HG02885 (cell line): ENCODE measurements around the gene SNAP47.

ENCODE experiments used
- ATAC-seq: cut with Tn5 transposase; IDR thresholded peaks from one replicate; pipeline ENCODE4 v1.9.1; 2021; ENCODE audit warnings: mild to moderate bottlenecking; ENCODE audit not compliant: unreplicated experiment, poor library complexity

The SNAP47 gene

DNA sequence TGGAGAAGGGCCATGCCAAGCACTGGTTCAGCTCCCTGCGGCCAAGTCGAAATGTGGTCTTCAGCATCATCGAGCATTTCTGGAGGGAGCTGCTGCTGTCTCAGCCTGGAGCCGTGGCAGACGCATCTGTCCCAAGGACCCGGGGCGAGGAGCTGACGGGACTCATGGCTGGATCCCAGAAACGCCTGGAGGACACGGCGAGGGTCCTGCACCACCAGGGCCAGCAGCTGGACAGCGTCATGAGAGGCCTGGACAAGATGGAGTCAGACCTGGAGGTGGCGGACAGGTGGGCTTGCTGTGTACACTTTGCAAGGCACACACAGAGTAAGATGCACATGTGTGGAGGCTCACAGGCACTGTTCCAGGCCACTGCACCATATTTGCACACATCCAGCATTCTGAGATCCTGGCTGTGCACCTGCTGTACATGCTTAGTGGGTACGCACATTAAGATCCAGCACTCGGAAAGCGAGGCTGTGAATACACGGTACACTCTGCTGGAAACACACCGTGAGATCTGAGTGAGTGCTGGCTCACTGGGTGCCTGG lies 12.8 kb downstream of the SNAP47 start:
- ATAC-seq: no peak

DNA sequence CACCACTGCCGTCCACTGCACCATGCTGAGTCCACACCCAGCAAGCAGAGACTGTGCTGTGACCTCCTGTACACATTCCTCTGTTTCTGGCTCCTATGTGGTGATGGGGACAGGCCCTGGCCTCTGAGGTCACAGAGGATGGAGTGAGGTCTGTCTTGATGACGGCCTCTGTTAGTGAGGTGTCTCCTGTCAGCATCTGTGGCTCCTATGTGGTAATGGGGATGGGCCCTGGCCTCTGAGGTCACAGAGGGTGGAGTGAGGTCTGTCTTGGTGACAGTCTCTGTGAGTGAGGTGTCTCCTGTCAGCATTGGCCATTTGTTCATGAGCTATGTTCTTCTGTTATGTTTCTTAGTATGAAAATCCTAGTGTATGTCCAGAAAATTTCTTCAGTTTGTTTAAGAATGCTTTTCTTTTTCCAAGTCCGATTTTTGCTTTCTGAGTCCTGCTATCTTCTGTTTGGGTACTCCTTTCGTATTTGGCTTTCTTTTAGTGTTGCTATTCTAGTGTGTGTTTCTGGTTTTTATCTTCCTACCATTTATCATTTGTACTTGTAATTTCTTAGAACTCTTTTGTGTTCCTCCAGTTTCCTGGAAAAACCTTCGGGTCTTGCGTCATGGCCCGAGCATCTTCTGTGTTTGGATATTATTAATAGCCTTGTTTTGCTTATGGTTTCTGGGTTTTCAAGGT lies 13.4 kb downstream of the SNAP47 start:
- no peak for ATAC-seq

GRCh38 chr1:227749225-227749624 lies 14.0 kb downstream of the SNAP47 start:
- no peak for ATAC-seq

DNA sequence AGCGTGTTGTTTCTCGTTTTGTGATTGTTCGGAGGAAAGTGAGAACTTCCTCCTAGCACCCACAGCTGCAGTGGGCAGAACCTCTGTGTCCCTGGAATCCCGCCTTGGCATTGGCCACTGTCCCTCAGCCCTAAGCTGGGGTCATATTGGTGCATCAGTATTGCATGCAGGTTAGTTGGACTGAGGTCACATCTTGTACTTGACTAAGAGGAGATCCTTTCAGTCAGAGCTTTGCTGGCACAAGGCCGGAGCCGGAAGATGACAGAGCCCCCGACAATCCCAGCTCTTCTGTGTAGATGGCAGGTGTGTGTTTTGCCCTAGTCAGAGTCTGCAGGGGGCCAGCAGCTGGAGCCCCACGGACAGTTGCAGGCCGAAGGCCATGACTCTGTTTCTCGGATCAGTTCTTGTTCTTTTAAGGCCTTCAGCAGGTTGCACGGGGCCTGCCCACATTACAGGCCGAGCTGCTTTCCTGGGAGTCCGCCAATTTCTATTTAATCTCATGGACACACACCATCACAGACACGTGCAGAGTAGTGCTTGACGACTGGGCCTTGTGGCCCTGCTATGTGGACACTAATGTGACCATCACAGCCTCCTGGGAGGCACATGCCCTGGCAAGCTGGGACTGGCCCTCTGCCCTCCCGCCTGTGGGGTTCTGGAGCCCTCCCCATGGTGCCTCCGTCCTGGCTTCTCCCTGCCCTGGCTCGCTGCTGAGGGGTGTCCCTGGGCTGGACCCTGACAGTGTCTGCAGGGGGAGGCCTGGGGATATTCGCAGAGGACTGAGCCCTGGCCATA lies 14.9 kb downstream of the SNAP47 start:
- ATAC-seq: no peak

- no peak for ATAC-seq
Observed at GRCh38 chr1:227753999-227754711, 18.9 kb downstream of the SNAP47 start.

- ATAC-seq: no peak
Observed at GRCh38 chr1:227754958-227755357, 19.7 kb downstream of the SNAP47 start.

DNA sequence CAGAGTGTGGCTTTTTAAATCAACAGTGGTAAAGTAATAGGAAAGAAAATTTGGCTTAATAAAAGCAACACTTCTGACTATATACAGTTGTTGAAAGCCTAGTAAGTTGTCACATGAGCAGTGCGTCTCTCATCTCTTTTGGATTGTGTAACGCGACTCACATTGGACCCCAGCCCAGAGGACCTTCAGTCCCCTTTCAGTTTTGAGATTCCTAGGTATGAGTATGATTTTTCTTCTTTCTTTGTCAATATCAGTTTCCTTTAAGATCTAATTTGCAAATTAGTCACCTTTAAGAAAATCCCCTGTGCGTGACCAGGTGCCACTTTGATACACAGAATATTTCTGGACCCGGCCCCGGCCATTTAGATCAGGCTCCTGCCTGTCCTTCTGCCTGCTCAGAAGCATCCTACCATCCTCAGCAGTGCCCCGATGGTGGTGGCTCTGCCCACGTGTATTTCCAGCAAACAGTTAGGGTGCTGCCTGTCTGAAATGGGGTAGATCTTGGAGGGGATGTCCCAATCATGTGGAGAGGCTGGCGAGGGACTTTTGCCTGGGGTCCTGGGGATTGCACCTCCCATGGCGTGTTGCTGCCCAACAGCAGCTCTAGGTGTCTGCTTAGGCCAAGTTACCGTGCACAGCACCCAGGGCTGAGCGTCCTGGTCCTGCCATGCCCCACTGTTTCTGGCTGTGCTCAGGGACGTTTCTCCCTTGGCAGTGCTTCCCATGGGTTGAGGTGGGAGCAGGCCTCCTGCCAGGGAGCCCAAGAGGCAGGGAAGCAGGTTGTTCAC lies 21.1 kb downstream of the SNAP47 start:
- ATAC-seq: no peak

GRCh38 chr1:227757781-227758180 lies 22.5 kb downstream of the SNAP47 start:
- no peak for ATAC-seq

- peak; percentile 65 for ATAC-seq
Observed at GRCh38 chr1:227758366-227758765, 23.1 kb downstream of the SNAP47 start.

GRCh38 chr1:227759341-227760300 lies 24.4 kb downstream of the SNAP47 start:
- no peak for ATAC-seq

DNA sequence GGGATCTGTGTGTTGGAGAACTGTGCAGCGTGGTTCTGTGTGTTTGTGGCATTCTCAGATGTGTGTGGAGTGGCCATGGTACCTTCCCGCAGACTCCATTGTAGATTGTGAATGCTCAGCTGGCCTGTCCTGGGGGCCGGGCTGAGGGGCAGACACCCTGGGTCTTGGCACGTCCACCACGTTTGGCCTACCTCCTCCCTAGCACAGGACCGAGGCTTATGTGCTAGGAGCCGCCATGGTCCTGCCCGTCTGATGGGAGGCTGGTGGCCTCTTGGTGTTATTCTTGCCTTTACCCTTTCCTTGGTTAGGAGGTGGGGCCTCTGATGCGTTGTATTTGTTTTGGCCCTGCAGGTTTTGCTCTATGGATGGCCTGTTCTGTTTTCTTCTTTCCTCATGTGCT lies 25.1 kb downstream of the SNAP47 start:
- no peak for ATAC-seq

DNA sequence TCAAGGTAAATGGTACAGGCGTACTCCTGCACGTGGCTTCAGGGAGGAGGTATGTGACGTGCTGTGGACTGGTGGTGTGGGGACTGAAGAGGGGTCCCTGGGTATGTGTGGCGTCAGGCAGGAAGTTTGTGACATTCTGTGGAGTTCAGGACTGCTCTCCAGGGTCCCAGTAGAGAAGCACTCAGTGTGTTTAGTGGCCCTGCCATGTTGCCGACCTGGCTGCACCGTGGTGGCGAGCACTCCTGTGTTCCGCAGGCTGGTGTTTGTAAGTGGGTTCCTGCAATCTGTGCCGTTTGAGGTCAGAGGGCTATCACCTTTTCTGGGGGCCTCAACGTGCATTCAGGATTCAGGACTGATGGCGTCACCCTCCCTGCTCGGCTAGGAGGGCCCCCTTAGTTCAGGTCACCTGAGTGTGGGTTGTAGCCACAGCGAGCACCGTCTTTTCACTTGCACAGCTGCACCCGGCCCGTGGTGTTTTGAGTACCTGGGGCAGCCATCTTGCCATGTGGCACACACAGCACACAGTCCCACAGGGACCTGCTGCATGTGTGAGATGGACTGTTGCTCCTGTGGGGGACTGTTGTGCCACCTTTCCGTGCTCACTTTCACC lies 26.5 kb downstream of the SNAP47 start:
- no peak for ATAC-seq

DNA sequence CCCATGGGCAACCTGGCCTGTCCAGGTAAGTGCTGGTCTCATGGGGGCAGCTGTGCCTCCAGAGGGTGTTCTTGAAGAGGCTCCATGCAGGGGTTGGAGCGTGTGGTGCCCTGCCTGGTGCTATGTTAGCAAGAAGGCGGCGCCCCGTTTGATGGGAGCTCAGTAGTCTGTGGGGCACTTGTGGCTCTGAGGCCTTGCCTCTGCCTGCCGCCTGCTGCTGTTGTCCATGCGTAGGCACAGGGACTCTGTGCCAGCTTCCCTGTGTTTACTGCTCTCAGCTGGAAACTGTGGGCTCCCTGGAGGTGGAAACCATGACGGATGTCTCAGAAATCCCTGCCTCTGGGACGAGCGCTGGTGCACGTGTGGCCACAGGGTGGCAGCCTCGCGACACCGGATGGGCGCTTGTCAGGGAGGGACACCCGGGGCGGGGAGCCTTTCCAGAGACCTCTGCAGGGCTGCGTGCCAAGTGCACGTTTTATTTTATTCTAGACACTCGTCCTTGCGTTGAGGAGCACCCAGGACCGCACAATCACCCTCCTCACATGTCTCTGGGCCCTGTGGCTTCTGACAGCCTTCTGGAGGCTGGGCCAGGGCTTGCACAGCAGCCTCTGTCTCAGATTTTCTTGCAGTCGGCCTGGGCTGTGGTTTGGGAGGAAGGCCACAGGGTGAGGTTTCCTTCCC lies 27.1 kb downstream of the SNAP47 start:
- peak; percentile 82 for ATAC-seq

- ATAC-seq: no peak
Observed at GRCh38 chr1:227763246-227764018, 28.2 kb downstream of the SNAP47 start.

GRCh38 chr1:227764019-227764391 lies 28.8 kb downstream of the SNAP47 start:
- no peak for ATAC-seq

DNA sequence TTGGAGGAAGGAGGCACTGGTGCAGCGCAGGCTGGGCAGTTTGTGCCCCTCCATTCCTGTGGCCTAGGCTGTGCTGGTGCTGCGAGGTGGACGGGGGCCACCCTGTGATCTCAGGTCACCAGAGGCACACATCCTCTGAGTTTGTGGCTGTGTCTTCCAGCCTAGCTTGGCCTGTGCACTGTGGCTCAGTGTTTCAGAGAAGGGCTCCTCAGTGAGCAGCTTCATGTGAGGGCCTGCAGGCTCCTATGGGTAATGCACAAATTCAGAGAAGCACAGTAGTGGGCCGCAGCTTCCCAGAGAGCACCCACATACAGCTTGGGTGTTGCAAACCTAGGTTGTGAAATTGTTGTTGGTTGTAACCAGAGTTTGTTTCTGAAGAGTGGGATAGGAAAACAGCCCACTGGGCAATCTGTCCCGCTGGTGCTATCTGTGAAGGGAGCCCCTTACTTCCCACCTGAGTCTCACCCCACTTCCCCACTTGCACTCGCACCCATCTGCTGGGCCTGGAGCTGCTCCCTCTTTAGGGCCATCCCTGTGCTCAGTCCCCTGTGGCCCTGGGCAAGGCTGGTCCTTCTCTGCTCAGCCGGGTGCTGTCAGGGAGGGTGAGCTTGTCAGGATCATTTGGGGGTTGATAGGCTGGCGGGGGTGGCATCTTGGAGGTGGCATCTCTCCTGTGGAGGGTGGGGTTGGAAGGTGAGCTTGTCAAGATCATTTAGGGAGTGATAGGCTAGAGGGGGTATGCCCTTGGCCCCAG lies 30.2 kb downstream of the SNAP47 start:
- no peak for ATAC-seq
